ENCODE data around the gene BUB1B.
"Not testable (repeated sequence)": the region's sequence is repeated elsewhere in the genome, so short reads cannot be mapped to it uniquely, and the experiment has no call there.

BUB1B gene

DNA sequence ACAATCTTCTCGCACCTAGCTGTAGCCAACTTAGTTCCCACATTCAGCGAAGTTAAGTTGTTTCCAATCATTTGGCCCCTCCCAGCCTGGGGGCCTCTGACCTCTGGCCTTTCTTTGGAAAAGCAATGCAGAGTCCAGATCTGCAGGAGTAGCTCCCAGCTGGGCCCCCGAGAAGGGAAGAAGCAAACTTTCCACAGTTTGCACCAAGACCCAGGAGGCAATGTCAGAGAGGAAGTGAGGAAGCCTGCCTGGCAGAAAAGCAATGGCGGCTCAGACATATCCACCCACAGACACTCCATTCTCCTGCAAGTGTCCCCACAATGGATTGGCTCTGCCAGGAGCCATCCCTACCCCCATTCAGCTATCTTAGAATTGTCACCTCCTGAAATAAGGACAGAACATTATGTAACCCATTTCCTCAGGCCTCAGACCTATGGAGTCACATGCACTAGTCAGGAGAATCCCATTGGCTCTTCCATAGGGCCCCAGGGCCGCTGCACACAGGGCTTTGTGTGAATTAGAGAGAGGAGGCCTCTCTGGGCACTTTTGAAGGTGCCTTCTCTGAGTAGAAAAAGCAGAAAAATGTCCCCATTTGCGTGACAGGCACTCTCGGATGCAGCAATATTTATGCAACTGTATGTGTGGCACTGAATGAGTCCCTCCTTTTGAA lies 3.0 kb upstream of the BUB1B start:
- no peak for DNase-seq (ENCODE audit: low read depth)
- H3K4me3 ChIP-seq (ENCODE audit: low read length) = no peak overlapping the region
- no peak for TF ChIP-seq CTCF (conservative IDR thresholded peaks at IDR 0.05; ENCODE audit: low read depth, low read length)

DNA sequence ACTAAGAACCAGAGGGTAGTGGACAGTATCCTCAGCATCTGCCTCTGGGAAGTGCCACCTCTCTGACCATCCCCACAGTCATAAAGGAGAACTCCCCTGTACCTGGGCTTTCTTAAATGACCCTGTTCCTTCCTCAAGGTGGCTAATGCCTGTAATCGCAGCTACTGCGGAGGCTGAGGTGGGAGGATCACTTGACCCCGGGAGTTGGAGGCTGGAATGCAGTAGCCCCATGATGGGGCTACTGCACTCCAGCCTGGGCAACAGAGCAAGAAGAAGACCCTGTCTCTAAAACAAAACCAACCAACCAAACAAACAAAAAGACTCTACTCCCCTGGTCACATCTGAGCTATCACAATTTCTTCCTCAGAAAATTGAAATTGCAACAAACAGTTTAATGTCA lies 848 bp upstream of the BUB1B start:
- TF ChIP-seq CTCF (conservative IDR thresholded peaks at IDR 0.05; ENCODE audit: low read depth, low read length) = no peak
- DNase-seq (ENCODE audit: low read depth) = no peak
- no peak overlapping the region for H3K4me3 ChIP-seq (ENCODE audit: low read length)

DNA sequence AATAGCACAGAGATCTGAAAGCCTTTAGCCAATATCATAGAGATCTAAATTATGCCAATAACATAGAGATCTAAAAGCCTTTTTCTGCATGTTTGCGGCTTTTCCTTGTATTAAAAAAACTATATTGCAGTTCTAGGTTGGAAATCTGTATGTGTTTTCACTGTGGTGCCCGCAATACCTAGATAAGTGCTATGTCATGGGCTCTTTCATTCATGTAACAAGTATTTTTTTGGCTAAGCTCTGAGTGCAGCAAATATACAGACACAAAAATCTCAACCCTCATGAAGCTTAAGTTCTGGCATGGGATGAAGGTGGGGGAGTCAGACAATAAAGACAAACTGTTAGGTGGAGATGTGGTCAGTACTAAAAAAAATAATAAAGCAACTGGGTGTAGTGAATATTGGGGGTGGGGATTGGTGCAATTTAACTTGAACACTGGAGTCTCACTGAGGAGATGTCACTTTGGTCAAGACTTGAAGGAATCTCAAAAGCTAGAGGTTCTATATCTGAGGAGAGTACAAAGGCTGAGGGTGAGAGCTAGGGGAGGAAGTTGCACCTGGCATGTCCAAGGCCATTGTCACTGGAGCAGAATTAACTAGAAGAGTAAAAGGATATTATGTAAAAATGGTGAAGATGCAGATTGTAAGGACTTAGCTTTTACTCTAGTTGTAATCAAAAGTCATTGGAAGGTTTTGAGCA lies 973 bp downstream of the BUB1B start:
- peak overlapping the region; percentile 98 for H3K4me3 ChIP-seq (ENCODE audit: low read length)
- no peak for TF ChIP-seq CTCF (conservative IDR thresholded peaks at IDR 0.05; ENCODE audit: low read depth, low read length)
- no peak for DNase-seq (ENCODE audit: low read depth)

GRCh38 chr15:40162552-40162951 lies 1.7 kb downstream of the BUB1B start:
- no peak for TF ChIP-seq CTCF (conservative IDR thresholded peaks at IDR 0.05; ENCODE audit: low read depth, low read length)
- H3K4me3 ChIP-seq (ENCODE audit: low read length) = peak overlapping the region; percentile 98

DNA sequence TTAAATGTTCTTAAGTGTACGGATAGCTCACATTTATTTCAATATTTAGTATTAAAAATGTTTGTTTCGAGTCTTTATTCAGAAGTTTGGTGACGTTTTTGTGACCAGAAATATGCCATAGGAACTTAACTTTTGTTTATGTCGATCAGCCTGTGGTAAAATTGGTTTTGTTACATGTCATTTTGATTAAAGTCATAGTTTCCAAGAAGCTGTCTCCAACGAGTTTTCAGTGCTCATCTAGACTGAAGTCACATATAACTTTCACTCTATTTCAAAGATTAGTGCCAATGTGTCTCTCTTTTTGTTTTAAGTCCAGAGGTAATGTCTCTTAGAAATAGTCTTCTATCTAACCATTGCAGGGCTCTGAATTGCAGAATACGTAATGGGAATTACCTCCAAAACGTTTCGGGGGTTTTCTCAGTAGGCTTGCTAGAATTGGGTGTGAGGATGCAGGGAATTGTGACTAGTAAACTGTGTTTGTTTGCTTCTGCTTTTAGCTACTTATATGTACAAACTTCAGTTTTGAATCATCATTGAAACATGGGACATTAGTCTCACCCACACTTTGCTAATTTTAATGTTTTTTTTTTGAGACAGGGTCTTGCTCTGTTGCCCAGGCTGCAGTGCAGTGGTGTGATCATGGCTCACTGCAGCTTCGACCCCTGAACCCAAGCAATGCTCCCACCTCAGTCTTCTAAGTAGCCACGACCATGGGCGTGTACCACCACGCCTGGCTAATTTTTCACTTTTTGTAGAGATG lies 3.0 kb downstream of the BUB1B start:
- TF ChIP-seq CTCF (conservative IDR thresholded peaks at IDR 0.05; ENCODE audit: low read depth, low read length) = no peak
- no peak for DNase-seq (ENCODE audit: low read depth)
- H3K4me3 ChIP-seq (ENCODE audit: low read length) = no peak overlapping the region

More at GRCh38 chr15:40162552-40162951, 1.7 kb downstream of the BUB1B start:
- DNase-seq (ENCODE audit: low read depth) = no peak

DNA sequence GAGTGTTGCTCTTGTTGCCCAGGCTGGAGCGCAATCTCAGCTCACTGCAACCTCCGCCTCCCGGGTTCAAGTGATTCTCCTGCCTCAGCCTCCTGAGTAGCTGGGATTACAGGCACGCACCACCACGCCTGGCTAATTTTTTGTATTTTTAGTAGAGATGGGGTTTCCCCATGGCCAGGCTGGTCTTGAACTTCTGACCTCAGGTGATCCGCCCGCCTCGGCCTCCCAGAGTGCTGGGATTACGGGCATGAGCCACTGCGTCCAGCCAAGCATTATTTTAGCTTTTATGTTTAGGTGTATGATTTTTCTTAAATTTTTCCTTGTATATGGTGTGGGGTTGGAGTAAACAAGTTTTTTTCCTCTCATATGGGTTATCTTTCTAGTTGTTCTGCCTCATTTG lies 6.5 kb downstream of the BUB1B start:
- H3K4me3 ChIP-seq (ENCODE audit: low read length); DNase-seq (ENCODE audit: low read depth): not testable (repeated sequence)

DNA sequence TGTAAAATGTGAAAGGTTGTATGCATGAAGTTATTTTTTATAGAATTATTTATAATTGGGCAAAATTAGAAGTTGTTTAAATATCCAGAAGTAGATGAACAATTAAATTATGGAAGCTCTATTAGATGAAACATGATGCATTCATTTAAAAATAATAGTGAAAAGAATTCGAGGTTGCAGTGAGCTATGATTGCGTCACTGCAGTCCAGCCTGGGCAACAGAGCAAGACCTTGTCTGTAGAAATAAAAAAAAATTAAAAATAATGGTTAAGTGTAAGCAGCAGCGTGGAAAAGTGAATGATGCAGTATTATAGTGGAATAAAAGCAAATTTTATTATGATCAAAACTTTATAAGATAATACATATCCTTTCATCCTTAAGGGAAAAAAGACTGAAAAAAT lies 14.3 kb downstream of the BUB1B start:
- no peak for TF ChIP-seq CTCF (conservative IDR thresholded peaks at IDR 0.05; ENCODE audit: low read depth, low read length)
- no peak overlapping the region for H3K4me3 ChIP-seq (ENCODE audit: low read length)
- no peak for DNase-seq (ENCODE audit: low read depth)

Measured in retinal pigment epithelial cell (primary cell).